H1 (cell line): ENCODE results near the gene CACNA2D4. TPM values are rescaled to one million over a fixed set of nuclear protein-coding genes. Genes with fewer than 3 reads are reported as not detected.
A peak's percentile ranks its signal among the peaks of the same experiment; 100 is the strongest.

Experiments
- CTCF ChIA-PET: fragments of 300-600 bp; sonication (Branson Sonifier 250); formaldehyde crosslinking; loops from one replicate; lab custom pipeline; 2021; ENCODE audit not compliant: partially characterized antibody; lab: Charles Lee
- POLR2A ChIA-PET: fragments of 300-600 bp; sonication (Branson Sonifier 250); formaldehyde crosslinking; loops from one replicate; lab custom pipeline; 2021; ENCODE audit warnings: inconsistent platforms; ENCODE audit not compliant: partially characterized antibody; lab: Charles Lee
- DNase-seq, 2 experiments: peaks; one replicate each; pipeline versions ENCODE4 v3.0.0 to v3.0.0-alpha.2; 2010 to 2022; ENCODE audit warnings: low spot score in 2 of 2, low read depth in 1 of 2, mixed read lengths in 1 of 2
- FAIRE-seq: peaks from 2 replicates; lab custom pipeline; 2011; peaks lifted over from hg19 to GRCh38; lab: Jason Lieb, UNC
- H2AFZ ChIP-seq: 2 replicates; pipeline ENCODE4 v1.8.1; 2012; ENCODE audit warnings: low read length, inconsistent platforms
- H2AK5ac ChIP-seq: 2 replicates; pipeline ENCODE4 v1.6.1; 2013; ENCODE audit warnings: low read depth, low read length
- H2BK120ac ChIP-seq: replicated peaks from 2 replicates; pipeline ENCODE3; 2013; ENCODE audit warnings: low read depth, low read length, inconsistent platforms
- H2BK12ac ChIP-seq: 2 replicates; pipeline ENCODE4 v1.6.1; 2013; ENCODE audit warnings: low read depth, low read length
- H2BK15ac ChIP-seq: 2 replicates; pipeline ENCODE4 v1.6.1; 2013; ENCODE audit warnings: low read length
- H2BK20ac ChIP-seq: 2 replicates; pipeline ENCODE4 v1.6.1; 2013; ENCODE audit warnings: low read length
- H2BK5ac ChIP-seq: 2 replicates; pipeline ENCODE4 v1.6.1; 2013; ENCODE audit warnings: low read depth, low read length
- H3K14ac ChIP-seq: 2 replicates; pipeline ENCODE4 v1.6.1; 2013; ENCODE audit warnings: inconsistent platforms; ENCODE audit not compliant: insufficient read length
- H3K18ac ChIP-seq: 2 replicates; pipeline ENCODE4 v1.6.1; 2013; ENCODE audit warnings: low read length; ENCODE audit errors: extremely low read depth
- H3K23ac ChIP-seq: 2 replicates; pipeline ENCODE4 v1.6.1; 2013; ENCODE audit warnings: inconsistent platforms; ENCODE audit not compliant: insufficient read length
- H3K23me2 ChIP-seq: 2 replicates; pipeline ENCODE4 v1.6.1; 2013; ENCODE audit warnings: low read depth, low read length
- H3K27ac ChIP-seq: 2 replicates; pipeline ENCODE4 v1.6.1; 2011; ENCODE audit warnings: low read depth, low read length, inconsistent platforms
- H3K27me3 ChIP-seq, 4 experiments: replicated peaks in 1 of 4; 1 replicate in 1 of 4; 2 replicates in 3 of 4; pipeline versions ENCODE4 v1.6.1 to v1.8.1; 2011 to 2013; ENCODE audit warnings: low read length in 3 of 4, mild to moderate bottlenecking in 3 of 4, inconsistent platforms in 2 of 4, mixed read lengths in 2 of 4, moderate library complexity in 1 of 4; ENCODE audit not compliant: control insufficient read depth in 3 of 4, insufficient read depth in 3 of 4; ENCODE audit errors: extremely low read depth in 1 of 4
- H3K36me3 ChIP-seq, 4 experiments: 2 replicates each; pipeline versions ENCODE4 v1.6.1 to v1.8.1; 2011 to 2013; ENCODE audit warnings: mild to moderate bottlenecking in 4 of 4, low read length in 3 of 4, moderate library complexity in 2 of 4, control low read depth in 1 of 4, inconsistent platforms in 1 of 4; ENCODE audit not compliant: insufficient read depth in 4 of 4, control insufficient read depth in 2 of 4
- H3K4ac ChIP-seq: replicated peaks from 2 replicates; pipeline ENCODE3; 2013; ENCODE audit warnings: low read length, low read depth, mixed read lengths, inconsistent platforms; ENCODE audit not compliant: insufficient read length
- H3K4me1 ChIP-seq, 4 experiments: replicated peaks in 1 of 4; 1 replicate in 1 of 4; 2 replicates in 3 of 4; pipeline versions ENCODE4 v1.6.1 to v1.8.1; 2011 to 2013; ENCODE audit warnings: low read length in 3 of 4, inconsistent platforms in 2 of 4, mixed read lengths in 1 of 4; ENCODE audit not compliant: insufficient read depth in 4 of 4, control insufficient read depth in 3 of 4
- H3K4me2 ChIP-seq, 2 experiments: 2 replicates each; pipeline versions ENCODE4 v1.6.1 to v1.8.1; 2011 to 2013; ENCODE audit warnings: low read depth in 2 of 2, low read length in 2 of 2, control low read depth in 1 of 2, inconsistent platforms in 1 of 2, mild to moderate bottlenecking in 1 of 2; ENCODE audit not compliant: insufficient read depth in 1 of 2
- H3K4me3 ChIP-seq, 4 experiments: fragments of 200-600, 300-600 bp in 1 of 4; sonication (generic), shearing (Covaris generic), sonication (Bioruptor Twin) in 1 of 4; 2 replicates each; pipeline versions ENCODE4 v1.5.1 to v1.8.1; 2011 to 2016; ENCODE audit warnings: low read length in 4 of 4, low read depth in 3 of 4, control low read depth in 2 of 4, inconsistent platforms in 2 of 4, mild to moderate bottlenecking in 2 of 4, mixed read lengths in 1 of 4, moderate library complexity in 1 of 4; ENCODE audit not compliant: insufficient read depth in 2 of 4; ENCODE audit errors: extremely low read depth in 1 of 4
- H3K56ac ChIP-seq: replicated peaks from 2 replicates; pipeline ENCODE3; 2013; ENCODE audit warnings: low read depth, mild to moderate bottlenecking, mixed read lengths, low read length, inconsistent platforms; ENCODE audit not compliant: insufficient read length
- H3K79me1 ChIP-seq: 2 replicates; pipeline ENCODE4 v1.6.1; 2013; ENCODE audit warnings: low read depth, low read length, control low read depth
- H3K79me2 ChIP-seq, 2 experiments: 2 replicates each; pipeline versions ENCODE4 v1.6.1 to v1.8.1; 2012 to 2013; ENCODE audit warnings: low read length in 2 of 2, mild to moderate bottlenecking in 2 of 2, inconsistent platforms in 1 of 2; ENCODE audit not compliant: insufficient read depth in 2 of 2, control insufficient read depth in 1 of 2
- H3K9ac ChIP-seq, 4 experiments: replicated peaks in 1 of 4; 1 replicate in 1 of 4; 2 replicates in 3 of 4; pipeline versions ENCODE4 v1.6.1 to v1.8.1; 2011 to 2013; ENCODE audit warnings: low read depth in 3 of 4, low read length in 3 of 4, control low read depth in 2 of 4, mild to moderate bottlenecking in 2 of 4, moderate library complexity in 2 of 4, inconsistent platforms in 1 of 4; ENCODE audit errors: extremely low read depth in 1 of 4
- H3K9me3 ChIP-seq, 2 experiments: 2 replicates each; pipeline versions ENCODE4 v1.6.1 to v1.8.1; 2012 to 2013; ENCODE audit warnings: mild to moderate bottlenecking in 2 of 2, moderate library complexity in 2 of 2, control low read depth in 1 of 2, inconsistent platforms in 1 of 2, low read depth in 1 of 2, low read length in 1 of 2, mixed read lengths in 1 of 2; ENCODE audit not compliant: insufficient read depth in 2 of 2
- H4K20me1 ChIP-seq, 2 experiments: replicated peaks in 1 of 2; 2 replicates each; pipeline versions ENCODE3 to v1.8.1; 2011 to 2013; ENCODE audit warnings: inconsistent platforms in 2 of 2, low read length in 2 of 2, mild to moderate bottlenecking in 1 of 2; ENCODE audit not compliant: insufficient read depth in 2 of 2, control insufficient read depth in 1 of 2
- H4K5ac ChIP-seq: 2 replicates; pipeline ENCODE4 v1.6.1; 2013; ENCODE audit warnings: low read length, low read depth, mixed read lengths, inconsistent platforms; ENCODE audit not compliant: insufficient read length
- H4K8ac ChIP-seq: 2 replicates; pipeline ENCODE4 v1.8.0; 2013; ENCODE audit warnings: mild to moderate bottlenecking, moderate library complexity, low read length, inconsistent platforms; ENCODE audit not compliant: insufficient read depth; ENCODE audit errors: extremely low read depth
- H4K91ac ChIP-seq: replicated peaks from 2 replicates; pipeline ENCODE3; 2013; ENCODE audit warnings: low read length, mixed read lengths, inconsistent platforms; ENCODE audit not compliant: insufficient read length
- ATF3 ChIP-seq: IDR thresholded peaks from 2 replicates; pipeline ENCODE4 v1.6.1; 2011; ENCODE audit warnings: low read depth, mild to moderate bottlenecking, low read length; ENCODE audit not compliant: insufficient read depth
- CREB1 ChIP-seq: IDR thresholded peaks from 2 replicates; pipeline ENCODE4 v1.6.1; 2012; ENCODE audit warnings: inconsistent platforms
- MAX ChIP-seq: IDR thresholded peaks from 2 replicates; pipeline ENCODE4 v1.6.1; 2012; ENCODE audit warnings: inconsistent platforms
- NRF1 ChIP-seq: IDR thresholded peaks from 2 replicates; pipeline ENCODE4 v1.6.1; 2011; ENCODE audit warnings: mild to moderate bottlenecking, low read depth, low read length, improper control_type of control experiment
- SIRT6 ChIP-seq: IDR thresholded peaks from one replicate; pipeline ENCODE4 v1.7.1; 2012; ENCODE audit warnings: low read length, inconsistent platforms
- WGBS, 2 experiments: shearing (Covaris generic) in 1 of 2; methylation state at CpG; one replicate each; pipeline versions ENCODE4 v1.1.6 to v1.1.7; 2013 to 2015; ENCODE audit warnings: low lambda C conversion rate in 2 of 2, mixed read lengths in 2 of 2, inconsistent platforms in 1 of 2, low coverage in 1 of 2, missing lambda C conversion rate in 1 of 2; ENCODE audit not compliant: insufficient replicate concordance in 2 of 2, insufficient coverage in 1 of 2, insufficient read length in 1 of 2; ENCODE audit errors: extremely low coverage in 1 of 2, missing lambda C conversion rate in 1 of 2; 5-methylcytosine and 5-hydroxymethylcytosine counted together
- polyA plus RNA-seq, 7 experiments: library from polyadenylated mRNA; depleted of rRNA in 3 of 7; stranded (reverse) in 5 of 7; unstranded in 2 of 7; fragments of >200 nt in 5 of 7; fragments of 200-250 nt in 2 of 7; gene quantifications; 1 replicate in 5 of 7; 2 replicates in 1 of 7; 4 replicates in 1 of 7; pipeline versions ENCODE4 v1.2.1 to v1.2.3, GENCODE V29; 2011 to 2013; ENCODE audit warnings: missing spikeins in 2 of 7, mixed read lengths in 2 of 7
- total RNA-seq: library from RNA; stranded (reverse); fragmentation: NEBNext Ultra II Directional; extraction: Animal tissue kit (Norgen Biotek cat#: 25700); gene quantifications from 2 replicates; pipeline ENCODE4 v1.2.1, GENCODE V29; 2021

CACNA2D4 gene
- total and polyA plus RNA-seq, 2 of the 8 experiments (the other 6 are each of a cell fraction or from before 2014, with no cell fraction given), result 0.44 to 0.88 TPM

- no peak overlapping the region for H3K4me2 ChIP-seq
- H2AFZ ChIP-seq, result no peak overlapping the region
- H2BK120ac ChIP-seq, result no peak overlapping the region
- H4K91ac ChIP-seq, result no peak overlapping the region
- FAIRE-seq (no peak), DNase-seq (no peak)
- 82% methylated on average over 22 of the region's 22 CpGs; no CpG with 5 or more reads in 1 of the 2 experiments for WGBS, 2 experiments
- no peaks in the 10 kb centered on the region for H3K23me2 ChIP-seq
- no peak overlapping the region for H2BK5ac ChIP-seq
- no peak overlapping the region for H3K14ac ChIP-seq
- no peak for TF ChIP-seq ATF3
- no peak for TF ChIP-seq SIRT6
- no peak for TF ChIP-seq CREB1
- no peak for TF ChIP-seq MAX
- TF ChIP-seq NRF1, result no peak
- H3K27me3 ChIP-seq, result no peaks in the 10 kb centered on the region
- peaks cover 0 to 11% (median 7%) of the 10 kb centered on the region in 4 experiments; a peak in 6 of 7 replicates for H3K4me1 ChIP-seq
- no peak overlapping the region for H2BK12ac ChIP-seq
- H3K23ac ChIP-seq, result no peak overlapping the region
- H3K4me3 ChIP-seq, result no peak overlapping the region
- H4K8ac ChIP-seq, result peak overlapping the region; percentile 81; the same call in 1 of the 2 replicates
- no peak overlapping the region for H3K9ac ChIP-seq
- no peak overlapping the region for H3K56ac ChIP-seq
- no peak overlapping the region for H2BK15ac ChIP-seq
- H3K79me1 ChIP-seq, result no peaks in the 10 kb centered on the region
- H2BK20ac ChIP-seq, result no peak overlapping the region
- CTCF ChIA-PET, result interaction anchor here (0.6 to 6.2 kb wide), 10 partner anchors 22 to 374 kb away, joined by 3 to 32 read pairs (median 4); no protein-coding TSS in a partner anchor
- no peaks in the 10 kb centered on the region for H3K9me3 ChIP-seq
- H3K36me3 ChIP-seq, result no peaks in the 10 kb centered on the region
- H3K4ac ChIP-seq, result no peak overlapping the region
- H4K5ac ChIP-seq, result no peak overlapping the region
- no peaks in the 10 kb centered on the region for H4K20me1 ChIP-seq
- H3K18ac ChIP-seq, result no peak overlapping the region
- no peak overlapping the region for H2AK5ac ChIP-seq
- H3K27ac ChIP-seq, result no peak overlapping the region
- H3K79me2 ChIP-seq, result no peaks in the 10 kb centered on the region
- POLR2A ChIA-PET, result interaction anchor here (1.7 to 1.8 kb wide), 2 partner anchors 10 to 98 kb away, joined by 3 to 6 read pairs; no protein-coding TSS in a partner anchor
Observed at GRCh38 chr12:1917172-1918070, 1.0 kb downstream of the CACNA2D4 start.
